Naive B cell (primary cell): Measurements from ENCODE around the gene TUBB1. TPM values are rescaled to one million over a fixed set of nuclear protein-coding genes. Genes with fewer than 3 reads are reported as not detected.

ENCODE experiments used
- ATAC-seq, 2 donors: fragments of 150-1000 bp; cut with Tn5 transposase; 2 replicates each; pipeline ENCODE4 v1.10.0; 2021; ENCODE audit warnings: low read depth in 2 of 2, mild to moderate bottlenecking in 2 of 2, moderate library complexity in 2 of 2
- DNase-seq: peaks from one replicate; pipeline ENCODE4 v3.0.0; 2022
- H3K27ac Mint-ChIP-seq, 6 donors: one replicate each; pipeline ENCODE4 v1.8.0; 2020 to 2022; ENCODE audit warnings: mild to moderate bottlenecking in 6 of 6, mixed read lengths in 6 of 6, moderate library complexity in 5 of 6, inconsistent platforms in 2 of 6
- H3K27me3 Mint-ChIP-seq, 3 donors: one replicate each; pipeline ENCODE4 v1.8.0; 2021 to 2022; ENCODE audit warnings: mixed read lengths in 3 of 3, mild to moderate bottlenecking in 1 of 3
- H3K36me3 Mint-ChIP-seq, 2 donors: one replicate each; pipeline ENCODE4 v1.8.0; 2020 to 2022; ENCODE audit warnings: mixed read lengths in 2 of 2, inconsistent platforms in 1 of 2, mild to moderate bottlenecking in 1 of 2
- H3K4me1 Mint-ChIP-seq, 3 donors: one replicate each; pipeline ENCODE4 v1.8.0; 2020 to 2022; ENCODE audit warnings: mixed read lengths in 3 of 3, inconsistent platforms in 1 of 3, mild to moderate bottlenecking in 1 of 3, moderate library complexity in 1 of 3
- H3K4me3 Mint-ChIP-seq, 8 donors: one replicate each; pipeline ENCODE4 v1.8.0; 2020 to 2022; ENCODE audit warnings: mild to moderate bottlenecking in 8 of 8, mixed read lengths in 8 of 8, moderate library complexity in 8 of 8, inconsistent platforms in 2 of 8
- H3K9me3 Mint-ChIP-seq, 7 donors: one replicate each; pipeline ENCODE4 v1.8.0; 2020 to 2022; ENCODE audit warnings: mixed read lengths in 7 of 7, mild to moderate bottlenecking in 5 of 7, inconsistent platforms in 2 of 7, moderate library complexity in 1 of 7
- polyA plus RNA-seq, 6 donors: library from polyadenylated mRNA; unstranded; fragments of 300-500 nt; fragmentation: Illumina TruSeq; gene quantifications; one replicate each; pipeline ENCODE4 v1.2.3, GENCODE V29; 2021; ENCODE audit warnings: low read depth in 6 of 6

The TUBB1 gene
- polyA plus RNA-seq, 6 donors from 2014 or later, result 2.5 to 16.4 (median 11.0) TPM

DNA sequence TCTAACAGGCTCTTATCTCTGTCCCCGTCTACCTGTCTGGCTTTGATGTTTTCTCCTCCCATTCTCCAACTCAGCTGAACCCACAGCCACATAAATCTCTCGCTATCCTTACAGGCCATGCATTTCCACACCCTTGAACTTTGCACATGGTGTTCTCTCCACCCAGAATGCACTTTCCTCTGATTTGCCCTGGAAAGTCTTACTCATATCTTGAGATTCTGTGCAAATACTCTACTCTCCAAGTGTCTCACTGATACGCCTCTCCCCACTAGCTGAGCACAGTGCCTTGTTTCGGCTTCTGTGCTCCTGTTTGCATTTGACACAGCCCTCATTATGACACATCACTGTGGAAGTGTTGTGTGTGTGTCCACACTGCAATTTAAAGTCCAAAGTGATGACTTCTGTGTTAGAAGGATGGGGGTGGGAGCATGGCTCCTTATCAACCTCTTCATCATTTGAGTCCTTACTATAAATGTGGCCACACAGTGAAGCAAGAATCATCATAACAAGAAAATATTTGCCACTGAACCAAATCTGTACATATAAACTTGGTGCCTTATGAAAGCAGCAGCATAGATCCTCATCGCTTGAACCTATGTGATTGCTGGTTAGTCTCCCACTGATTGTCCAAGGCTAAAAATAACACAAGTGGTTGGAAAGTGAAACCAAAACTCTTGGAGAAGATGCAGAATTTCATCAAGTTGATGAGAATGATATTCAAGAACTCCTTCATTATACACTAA lies 28.9 kb downstream of the TUBB1 start:
- H3K9me3 Mint-ChIP-seq, result no peaks in the 10 kb centered on the region
- peak overlapping the region in 1 of 8 donors; percentile 11 for H3K4me3 Mint-ChIP-seq
- DNase-seq (no peak), ATAC-seq (no peak)
- H3K27ac Mint-ChIP-seq, result no peak overlapping the region
- peaks cover 9 to 24% (median 13%) of the 10 kb centered on the region in 3 donors for H3K27me3 Mint-ChIP-seq
- H3K36me3 Mint-ChIP-seq, result no peaks in the 10 kb centered on the region
- peaks cover 26% of the 10 kb centered on the region in 3 donors for H3K4me1 Mint-ChIP-seq

DNA sequence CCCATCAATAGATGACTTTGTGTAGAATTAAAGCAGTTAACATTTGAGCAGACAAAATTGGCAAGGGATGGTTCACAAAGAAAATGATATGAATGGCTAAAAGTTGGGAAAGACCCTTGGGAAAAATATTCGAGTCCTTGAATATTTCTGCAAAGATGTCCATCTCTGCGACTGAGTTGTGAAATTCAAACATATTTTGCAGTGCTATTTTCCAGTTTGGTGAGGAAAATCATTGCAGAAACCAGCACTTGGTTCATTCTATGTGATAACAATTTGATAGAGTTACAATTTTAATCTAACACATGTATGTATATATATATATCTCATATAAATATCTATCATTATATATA lies 29.4 kb downstream of the TUBB1 start:
- no peak for DNase-seq
- H3K9me3 Mint-ChIP-seq, result no peaks in the 10 kb centered on the region
- H3K27ac Mint-ChIP-seq, result no peak overlapping the region
- H3K4me1 Mint-ChIP-seq, result peaks cover 20 to 22% (median 21%) of the 10 kb centered on the region in 3 donors
- no peak overlapping the region for H3K4me3 Mint-ChIP-seq
- no peak for ATAC-seq
- H3K36me3 Mint-ChIP-seq, result no peaks in the 10 kb centered on the region
- H3K27me3 Mint-ChIP-seq, result peaks cover 9 to 24% (median 13%) of the 10 kb centered on the region in 3 donors

DNA sequence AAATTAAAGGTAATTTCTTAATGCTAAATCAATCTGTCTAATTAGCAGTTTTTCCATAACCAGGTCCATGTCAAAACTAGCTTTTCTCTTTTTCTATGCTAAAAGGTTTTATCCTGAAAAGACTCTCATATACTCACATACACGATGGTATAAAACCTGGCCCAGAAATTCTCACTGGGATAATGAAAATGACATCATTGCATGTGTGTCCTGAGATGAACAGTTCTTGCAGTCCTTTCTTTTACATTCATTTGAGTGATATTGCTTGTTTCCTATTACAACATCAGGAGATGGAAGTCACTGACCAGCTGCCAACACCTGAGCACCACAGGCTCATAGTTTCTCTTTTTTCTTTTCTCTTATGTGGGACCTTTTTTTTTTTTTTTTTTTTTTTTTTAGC lies 31.2 kb downstream of the TUBB1 start:
- DNase-seq (no peak), ATAC-seq (no peak)
- H3K27me3 Mint-ChIP-seq, result peaks cover 13 to 30% (median 13%) of the 10 kb centered on the region in 3 donors
- H3K9me3 Mint-ChIP-seq, result no peaks in the 10 kb centered on the region
- H3K4me3 Mint-ChIP-seq, result no peak overlapping the region
- peaks cover 5 to 11% (median 6%) of the 10 kb centered on the region in 3 donors for H3K4me1 Mint-ChIP-seq
- H3K27ac Mint-ChIP-seq, result peak overlapping the region in 1 of 6 donors; percentile 60
- no peaks in the 10 kb centered on the region for H3K36me3 Mint-ChIP-seq

DNA sequence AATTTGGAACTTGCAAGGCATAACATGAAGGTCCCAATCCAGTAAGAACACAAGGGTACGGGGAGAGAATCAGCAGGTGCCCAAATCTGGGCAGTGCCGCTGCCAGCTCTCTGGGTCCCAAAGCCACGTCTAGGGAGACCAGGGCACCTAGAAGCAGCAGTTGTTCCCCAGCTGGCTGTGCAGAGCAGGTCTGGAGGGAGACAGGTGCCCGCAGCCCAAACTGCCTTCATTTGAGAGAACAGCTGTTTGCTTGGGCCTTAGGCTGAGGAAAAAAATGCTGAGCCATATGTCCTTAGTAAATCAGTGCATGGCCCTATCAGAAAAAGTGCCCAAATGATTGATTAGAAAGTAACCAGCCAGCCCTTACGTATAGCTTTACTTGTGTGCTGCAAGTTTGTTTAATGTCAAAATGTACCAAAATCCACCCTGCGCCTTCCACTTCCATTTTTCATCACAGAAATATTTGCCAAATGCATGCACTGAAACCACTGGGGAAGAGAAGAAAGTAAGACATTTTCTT lies 32.5 kb downstream of the TUBB1 start:
- H3K4me1 Mint-ChIP-seq, result peaks cover 2 to 12% (median 6%) of the 10 kb centered on the region in 3 donors
- no peaks in the 10 kb centered on the region for H3K36me3 Mint-ChIP-seq
- peaks cover 13 to 30% (median 14%) of the 10 kb centered on the region in 3 donors for H3K27me3 Mint-ChIP-seq
- peaks cover 0 to 3% (median 0%) of the 10 kb centered on the region in 7 donors for H3K9me3 Mint-ChIP-seq
- H3K27ac Mint-ChIP-seq, result no peak overlapping the region
- no peak overlapping the region for H3K4me3 Mint-ChIP-seq
- ATAC-seq, result no peak
- DNase-seq, result no peak

DNA sequence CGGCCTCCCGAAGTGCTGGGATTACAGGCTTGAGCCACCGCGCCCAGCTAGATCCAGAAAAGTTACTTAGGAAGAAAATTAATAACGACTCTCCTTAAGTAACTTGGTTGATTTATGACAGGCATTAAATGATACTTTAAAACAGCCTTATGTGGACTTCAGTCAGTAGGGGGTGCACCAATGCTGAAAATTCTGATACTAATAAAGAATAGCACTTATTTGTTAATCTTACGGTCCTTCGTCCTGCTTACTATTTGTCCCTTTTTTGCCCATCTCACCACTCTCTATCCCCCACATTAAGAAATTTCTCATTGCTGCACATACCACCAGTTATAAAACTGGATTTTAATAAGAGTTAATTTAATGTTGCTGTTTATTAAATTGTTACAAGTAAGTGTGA lies 36.1 kb downstream of the TUBB1 start:
- peaks cover 13 to 29% (median 14%) of the 10 kb centered on the region in 3 donors for H3K27me3 Mint-ChIP-seq
- no peaks in the 10 kb centered on the region for H3K36me3 Mint-ChIP-seq
- ATAC-seq, result peak in 1 of 2 donors; percentile 56
- no peak overlapping the region for H3K4me3 Mint-ChIP-seq
- peaks cover 0 to 4% (median 0%) of the 10 kb centered on the region in 7 donors for H3K9me3 Mint-ChIP-seq
- DNase-seq, result peak; percentile 25
- peaks cover 0 to 4% (median 2%) of the 10 kb centered on the region in 3 donors for H3K4me1 Mint-ChIP-seq
- peak overlapping the region in 1 of 6 donors; percentile 29 for H3K27ac Mint-ChIP-seq

DNA sequence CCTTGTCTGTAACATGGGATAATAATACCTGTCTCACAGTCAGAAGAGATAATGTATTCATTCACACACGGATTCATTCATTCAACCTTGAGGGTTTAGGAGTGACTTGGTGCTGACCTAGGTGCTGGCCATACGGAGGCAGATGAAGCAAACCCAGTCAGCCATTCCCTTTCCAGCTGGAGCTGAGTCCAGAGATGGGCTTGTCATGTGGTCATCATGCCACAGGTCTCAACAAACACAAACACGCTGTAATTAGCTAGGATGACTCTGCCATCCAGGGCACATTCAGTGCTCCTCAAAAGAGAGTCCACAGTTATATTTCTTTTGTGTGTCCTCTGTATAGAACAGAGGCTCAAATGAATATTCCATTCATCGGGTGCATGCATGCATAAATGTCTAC lies 42.9 kb downstream of the TUBB1 start:
- ATAC-seq, result no peak
- no peak overlapping the region for H3K4me3 Mint-ChIP-seq
- no peak overlapping the region for H3K27ac Mint-ChIP-seq
- DNase-seq, result no peak
- H3K27me3 Mint-ChIP-seq, result peaks cover 0 to 23% (median 15%) of the 10 kb centered on the region in 3 donors
- no peaks in the 10 kb centered on the region for H3K4me1 Mint-ChIP-seq
- no peaks in the 10 kb centered on the region for H3K36me3 Mint-ChIP-seq
- H3K9me3 Mint-ChIP-seq, result no peaks in the 10 kb centered on the region

DNA sequence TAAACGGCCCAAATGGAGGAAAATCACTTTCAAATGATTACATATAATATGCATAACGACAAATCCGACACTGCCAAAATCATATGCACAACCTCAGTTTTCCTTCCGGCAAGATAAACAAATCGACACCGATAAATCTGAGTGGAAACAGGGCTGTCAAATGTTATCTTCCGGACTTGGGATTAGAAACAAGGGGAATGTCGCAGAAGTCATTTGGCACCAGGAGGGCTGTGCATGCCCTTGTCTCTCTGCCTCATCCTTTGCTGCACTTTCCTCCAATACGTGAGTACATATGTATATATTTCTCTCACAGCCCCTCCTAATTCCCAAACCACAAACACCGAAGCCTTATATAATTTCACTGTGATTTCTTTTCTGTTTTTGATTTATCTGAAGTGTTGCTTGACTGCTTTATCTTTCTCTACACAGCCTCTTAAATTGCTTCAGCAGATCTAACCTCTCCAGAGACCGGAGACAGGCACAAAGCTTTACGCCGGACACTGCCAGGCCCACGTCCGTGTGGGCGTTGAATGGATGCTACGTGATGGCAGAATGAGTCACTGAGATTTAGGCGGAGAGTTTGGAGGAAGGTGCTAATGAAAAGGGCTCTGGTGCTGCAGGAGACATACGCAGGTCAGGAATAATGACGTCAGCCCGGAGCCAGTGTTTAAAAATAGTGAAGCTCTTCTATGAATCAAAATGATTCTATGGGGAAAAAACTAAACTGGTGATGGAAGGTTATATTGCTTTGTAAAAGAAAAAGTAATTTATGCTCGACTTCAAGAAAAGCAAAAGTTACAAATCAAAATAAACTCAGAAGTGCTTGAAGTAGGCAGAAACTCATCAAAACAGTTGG lies 44.4 kb downstream of the TUBB1 start:
- Mint-ChIP-seq H3K36me3 (no peaks in the 10 kb centered on the region), H3K27ac (peak overlapping the region in 2 of 6 donors; percentile 3 to 42), H3K27me3 (peaks cover 0 to 23% (median 15%) of the 10 kb centered on the region in 3 donors), H3K4me3 (no peak overlapping the region), H3K9me3 (no peaks in the 10 kb centered on the region), H3K4me1 (no peaks in the 10 kb centered on the region)
- DNase-seq (no peak), ATAC-seq (no peak)

DNA sequence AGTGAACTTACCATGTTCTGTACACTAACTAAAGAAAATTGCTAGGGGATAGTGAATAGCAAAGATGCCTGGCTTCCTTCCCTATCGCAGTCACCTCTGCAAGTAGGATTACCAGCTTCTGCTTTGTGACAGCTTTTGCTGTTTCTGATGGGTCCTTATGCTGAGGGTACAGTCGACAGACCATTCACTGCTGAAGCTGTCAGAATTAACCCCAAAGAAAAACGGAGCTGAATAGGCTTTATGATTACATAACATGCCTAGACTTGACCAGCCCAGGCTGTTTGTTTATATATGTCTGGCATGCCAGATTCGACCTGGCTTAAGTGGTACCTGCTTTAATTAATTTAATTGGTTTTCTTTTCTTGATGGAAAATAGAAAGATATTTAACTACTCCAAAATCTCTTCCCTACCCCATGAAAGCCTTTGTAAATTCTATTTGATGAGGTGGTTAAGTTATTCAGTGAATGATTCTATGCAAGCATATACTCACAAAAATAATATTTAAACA lies 45.0 kb downstream of the TUBB1 start:
- DNase-seq (no peak), ATAC-seq (no peak)
- Mint-ChIP-seq H3K36me3 (no peaks in the 10 kb centered on the region), H3K27ac (no peak overlapping the region), H3K27me3 (peaks cover 0 to 23% (median 15%) of the 10 kb centered on the region in 3 donors), H3K4me3 (no peak overlapping the region), H3K9me3 (no peaks in the 10 kb centered on the region), H3K4me1 (no peaks in the 10 kb centered on the region)

DNA sequence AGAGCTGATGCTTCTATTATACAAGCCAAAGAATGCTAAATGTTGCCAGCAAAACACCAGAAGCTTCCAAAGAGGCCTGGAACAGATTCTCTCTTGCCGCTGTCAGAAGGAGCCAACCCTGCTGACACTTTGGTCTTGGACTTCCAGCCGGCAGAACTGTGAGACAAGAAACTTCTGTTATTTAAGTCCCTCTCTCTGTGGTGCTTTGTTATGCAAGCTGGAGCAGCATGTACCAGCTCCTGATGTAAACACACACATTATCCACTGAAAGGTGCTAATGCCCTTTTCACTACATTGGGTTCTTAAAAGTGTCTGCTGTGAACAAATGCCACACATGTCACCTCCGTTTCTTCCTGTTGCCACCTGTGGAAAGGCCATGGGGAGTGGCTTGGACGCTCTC lies 49.3 kb downstream of the TUBB1 start:
- H3K27me3 Mint-ChIP-seq, result peaks cover 0 to 7% (median 4%) of the 10 kb centered on the region in 3 donors
- no peaks in the 10 kb centered on the region for H3K36me3 Mint-ChIP-seq
- H3K27ac Mint-ChIP-seq, result no peak overlapping the region
- DNase-seq, result no peak
- no peak for ATAC-seq
- no peaks in the 10 kb centered on the region for H3K9me3 Mint-ChIP-seq
- H3K4me3 Mint-ChIP-seq, result no peak overlapping the region
- peaks cover 16 to 19% (median 17%) of the 10 kb centered on the region in 3 donors for H3K4me1 Mint-ChIP-seq

DNA sequence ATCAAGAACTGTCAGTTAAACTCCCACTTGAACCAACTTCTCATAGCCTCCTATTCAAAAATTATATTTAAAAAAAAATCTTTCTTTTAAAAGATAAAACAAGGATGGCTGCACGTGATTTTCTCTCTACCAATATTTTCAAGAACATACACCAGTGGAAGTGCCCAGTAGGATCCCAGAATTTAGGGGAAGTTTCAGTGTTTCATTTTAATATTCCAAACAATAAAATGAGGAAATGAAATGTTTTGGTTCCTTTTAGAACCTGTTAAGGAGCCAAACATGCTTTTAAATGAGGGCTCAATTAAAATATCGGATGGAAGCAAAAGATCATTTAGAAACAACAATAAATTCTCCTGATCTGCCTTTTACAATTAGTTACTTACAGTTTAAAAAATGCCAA lies 49.8 kb downstream of the TUBB1 start:
- no peaks in the 10 kb centered on the region for H3K36me3 Mint-ChIP-seq
- H3K9me3 Mint-ChIP-seq, result no peaks in the 10 kb centered on the region
- DNase-seq (no peak), ATAC-seq (no peak)
- no peak overlapping the region for H3K4me3 Mint-ChIP-seq
- H3K4me1 Mint-ChIP-seq, result peaks cover 16 to 19% (median 17%) of the 10 kb centered on the region in 3 donors
- H3K27ac Mint-ChIP-seq, result no peak overlapping the region
- H3K27me3 Mint-ChIP-seq, result peaks cover 0 to 2% (median 0%) of the 10 kb centered on the region in 3 donors

DNA sequence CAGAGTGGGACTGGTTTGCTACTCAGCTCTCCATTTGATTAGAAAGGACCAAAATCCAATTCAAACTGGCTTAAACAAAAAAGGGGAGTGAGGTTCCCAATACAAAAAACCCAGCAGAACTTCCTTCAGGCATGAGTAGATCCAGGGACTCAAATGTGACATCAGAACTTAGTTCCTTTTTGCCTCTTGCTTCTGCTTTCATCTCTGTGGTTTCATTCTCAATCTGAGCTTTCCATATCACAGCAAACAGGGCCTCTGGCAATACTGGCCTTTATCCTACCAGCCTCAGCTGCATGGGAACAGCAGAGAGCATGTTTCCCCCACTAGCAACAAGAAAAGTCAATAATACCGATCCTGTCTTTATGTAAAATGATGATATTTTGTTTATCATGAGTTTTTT lies 52.0 kb downstream of the TUBB1 start:
- peak overlapping the region; percentile 21 to 82 (median 45) for H3K27ac Mint-ChIP-seq
- no peaks in the 10 kb centered on the region for H3K9me3 Mint-ChIP-seq
- ATAC-seq (peak; percentile 99 to 100), DNase-seq (peak; percentile 43)
- peaks cover 3 to 14% (median 9%) of the 10 kb centered on the region in 3 donors for H3K27me3 Mint-ChIP-seq
- no peak overlapping the region for H3K4me3 Mint-ChIP-seq
- peaks cover 16 to 19% (median 17%) of the 10 kb centered on the region in 3 donors for H3K4me1 Mint-ChIP-seq
- H3K36me3 Mint-ChIP-seq, result no peaks in the 10 kb centered on the region

DNA sequence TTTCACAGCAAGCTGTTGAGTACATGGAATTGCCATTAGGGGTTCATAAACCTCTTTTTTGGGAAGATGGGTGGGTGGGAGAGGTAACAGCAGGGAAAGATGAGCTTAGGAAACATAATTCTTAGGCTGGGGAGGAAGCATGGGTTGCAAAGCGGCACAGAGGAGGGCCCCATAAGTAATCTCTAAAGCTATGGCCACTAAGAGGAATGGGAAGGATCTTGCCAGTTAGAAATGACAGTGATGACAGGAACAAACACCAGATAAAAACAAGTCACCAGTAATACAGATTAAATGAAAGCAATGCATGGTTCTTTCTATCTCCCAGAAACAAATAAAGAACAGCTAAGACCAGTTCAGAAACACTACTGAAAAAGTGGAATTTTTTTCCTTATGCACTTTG lies 54.4 kb downstream of the TUBB1 start:
- peaks cover 3 to 27% (median 17%) of the 10 kb centered on the region in 3 donors for H3K27me3 Mint-ChIP-seq
- H3K36me3 Mint-ChIP-seq, result no peaks in the 10 kb centered on the region

DNA sequence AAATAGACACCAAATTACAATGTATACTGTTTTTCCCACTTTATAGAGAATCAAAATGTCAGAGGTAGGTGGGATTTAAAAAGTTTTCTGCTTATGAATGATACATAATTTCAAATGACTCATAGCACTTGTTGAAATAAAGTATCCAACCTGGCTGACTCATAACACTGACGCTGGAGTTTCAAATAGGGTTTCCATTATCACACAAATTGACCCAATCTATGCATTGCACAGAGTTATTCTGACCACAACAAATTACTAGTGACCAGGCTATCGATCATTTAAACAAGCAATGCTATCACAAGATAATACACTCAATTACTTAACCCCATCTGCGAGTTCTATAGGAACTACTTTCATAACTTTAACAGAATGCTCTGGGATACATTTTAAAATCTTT lies 55.2 kb downstream of the TUBB1 start:
- H3K27me3 Mint-ChIP-seq, result peaks cover 3 to 27% (median 17%) of the 10 kb centered on the region in 3 donors
- no peak for ATAC-seq

More for the DNA sequence above, 54.4 kb downstream of the TUBB1 start:
- ATAC-seq (no peak), DNase-seq (no peak)
- H3K4me3 Mint-ChIP-seq, result no peak overlapping the region
- peaks cover 24 to 34% (median 28%) of the 10 kb centered on the region in 3 donors for H3K4me1 Mint-ChIP-seq
- no peak overlapping the region for H3K27ac Mint-ChIP-seq
- H3K9me3 Mint-ChIP-seq, result no peaks in the 10 kb centered on the region

More for the DNA sequence above, 55.2 kb downstream of the TUBB1 start:
- Mint-ChIP-seq H3K4me1 (peaks cover 25 to 37% (median 28%) of the 10 kb centered on the region in 3 donors), H3K4me3 (no peak overlapping the region), H3K27ac (no peak overlapping the region), H3K36me3 (no peaks in the 10 kb centered on the region), H3K9me3 (no peaks in the 10 kb centered on the region)
- DNase-seq, result no peak
